OCI-LY7 (cell line): ENCODE results near the gene SYS1. TPM values are rescaled to one million over a fixed set of nuclear protein-coding genes. Genes with fewer than 3 reads are reported as not detected.

ENCODE experiments used
- BruUV-seq: library from RNA; stranded (reverse); fragments of 400-500 nt; replicated peaks from 2 replicates; lab custom pipeline; 2021; lab: Mats Ljungman, UMichigan
- CTCF ChIA-PET: fragments of 300-600 bp; sonication (Branson Sonifier 250); formaldehyde crosslinking; loops from one replicate; lab custom pipeline; 2022; ENCODE audit warnings: antibody characterized with exemption; ENCODE audit not compliant: unreplicated experiment; lab: Charles Lee
- POLR2A ChIA-PET: fragments of 300-600 bp; sonication (Branson Sonifier 250); formaldehyde crosslinking; loops from one replicate; lab custom pipeline; 2022; ENCODE audit warnings: antibody characterized with exemption; lab: Charles Lee
- DNase-seq: peaks from one replicate; pipeline ENCODE4 v3.0.0-alpha.2; 2015; ENCODE audit warnings: low spot score
- H2AFZ ChIP-seq: fragments of 200-600 bp; sonication (generic), shearing (Covaris generic); 2 replicates; pipeline ENCODE4 v1.6.1; 2014; ENCODE audit warnings: mild to moderate bottlenecking, antibody characterized with exemption, low read length, moderate library complexity
- H3K27ac ChIP-seq: fragments of 200-600 bp; sonication (generic); 2 replicates; pipeline ENCODE4 v1.5.1; 2014; ENCODE audit warnings: mixed run types, low read depth, mild to moderate bottlenecking, moderate library complexity, low read length, inconsistent platforms; ENCODE audit not compliant: poor library complexity, severe bottlenecking
- H3K36me3 ChIP-seq: fragments of 200-600 bp; sonication (generic); 2 replicates; pipeline ENCODE4 v1.6.1; 2014; ENCODE audit warnings: mild to moderate bottlenecking, antibody characterized with exemption, low read length, moderate library complexity, mixed read lengths; ENCODE audit not compliant: insufficient read depth
- H3K4me1 ChIP-seq: fragments of 200-600 bp; sonication (generic); 2 replicates; pipeline ENCODE4 v1.5.1; 2014; ENCODE audit warnings: mild to moderate bottlenecking, low read length; ENCODE audit not compliant: insufficient read depth, poor library complexity, severe bottlenecking
- H3K4me2 ChIP-seq: fragments of 200-600 bp; sonication (generic); 2 replicates; pipeline ENCODE4 v1.6.1; 2014; ENCODE audit warnings: mild to moderate bottlenecking, low read length
- H3K4me3 ChIP-seq: fragments of 200-600 bp; sonication (generic); 2 replicates; pipeline ENCODE4 v1.5.1; 2014; ENCODE audit warnings: mild to moderate bottlenecking, low read depth, low read length; ENCODE audit not compliant: poor library complexity, severe bottlenecking
- H3K79me2 ChIP-seq: fragments of 200-600 bp; sonication (generic); 2 replicates; pipeline ENCODE4 v1.6.1; 2016; ENCODE audit warnings: low read depth, mild to moderate bottlenecking, low read length, moderate library complexity, mixed read lengths; ENCODE audit not compliant: insufficient read depth
- H3K9me2 ChIP-seq: fragments of 200-600 bp; sonication (generic); 2 replicates; pipeline ENCODE4 v1.6.1; 2016; ENCODE audit warnings: mild to moderate bottlenecking, low read length, mixed read lengths; ENCODE audit not compliant: insufficient read depth
- H3K9me3 ChIP-seq: fragments of 200-600 bp; sonication (generic); 2 replicates; pipeline ENCODE4 v1.6.1; 2014; ENCODE audit warnings: mild to moderate bottlenecking, mixed run types, low read length, mixed read lengths
- H4K20me1 ChIP-seq: fragments of 200-600 bp; sonication (generic); 2 replicates; pipeline ENCODE4 v1.6.1; 2014; ENCODE audit warnings: mild to moderate bottlenecking, antibody characterized with exemption, low read length, moderate library complexity, mixed read lengths; ENCODE audit not compliant: insufficient read depth
- EZH2phosphoT487 ChIP-seq: fragments of 200-600 bp; sonication (generic); IDR thresholded peaks from 2 replicates; pipeline ENCODE4 v1.6.1; 2018; ENCODE audit warnings: low read depth, borderline replicate concordance, mild to moderate bottlenecking, mixed run types, antibody characterized with exemption, low read length, moderate library complexity, mixed read lengths
- intact Hi-C: fragments of 100-400 bp; cut with micrococcal nuclease; formaldehyde crosslinking; loops from one replicate; pipeline ENCODE4 v1.10.0; 2022; ENCODE audit not compliant: unreplicated experiment
- total RNA-seq, 2 experiments: library from RNA; depleted of rRNA in 1 of 2; stranded (reverse); fragments of >200 nt in 1 of 2; shearing (Covaris generic) in 1 of 2; gene quantifications; 2 replicates each; pipeline ENCODE4 v1.2.3, GENCODE V29; 2014 to 2022
- TF ChIP-seq, protein P1 (sequence below): fragments of 200-600 bp; sonication (generic); conservative IDR thresholded peaks from 2 replicates; pipeline ENCODE4 v1.5.1; 2014; ENCODE audit warnings: mild to moderate bottlenecking, antibody characterized with exemption, low read length, moderate library complexity, mixed read lengths

SYS1 gene
- total RNA-seq, 2 experiments from 2014 or later, result 9.6 to 37.6 TPM

DNA sequence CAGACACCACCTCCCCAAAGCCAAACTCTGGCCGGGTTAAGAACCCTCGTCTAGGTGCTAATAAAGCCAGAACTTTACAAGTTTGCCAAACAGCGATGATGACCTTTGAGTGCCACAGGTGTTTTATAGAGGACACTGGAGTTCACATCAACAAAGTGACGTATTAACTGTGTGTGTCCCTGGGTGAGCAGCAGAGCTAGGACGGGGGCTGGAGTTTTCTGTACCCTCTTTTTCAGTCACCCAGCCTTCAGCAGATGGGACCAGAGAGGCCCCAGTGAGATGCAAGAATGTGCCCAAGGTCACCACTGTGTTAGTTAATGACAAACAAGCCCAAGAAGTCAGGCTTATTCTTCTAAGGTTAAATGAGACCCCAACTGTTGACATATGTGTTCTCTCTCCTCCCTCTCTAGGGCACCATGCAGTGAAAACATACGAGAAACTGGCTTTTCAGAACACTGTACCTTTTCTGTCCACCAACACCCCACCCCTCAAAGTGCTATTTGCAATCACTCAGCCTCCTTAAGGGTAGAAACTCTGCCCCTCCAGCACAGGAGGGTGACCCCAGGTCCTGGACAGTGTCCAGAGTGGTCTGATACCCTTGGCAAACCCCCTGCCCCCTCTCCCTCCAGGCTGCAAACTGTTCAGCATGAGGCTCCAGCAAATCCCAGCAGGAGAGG is 20.0 kb upstream of the SYS1 start:
- POLR2A ChIA-PET, result no interaction called here
- Histone ChIP-seq H3K36me3 (no peaks in the 10 kb centered on the region), H3K27ac (no peak overlapping the region), H3K9me3 (no peaks in the 10 kb centered on the region), H3K79me2 (no peaks in the 10 kb centered on the region), H2AFZ (no peak overlapping the region), H3K4me1 (peaks cover 37% of the 10 kb centered on the region), H3K9me2 (no peaks in the 10 kb centered on the region), H3K4me3 (no peak overlapping the region), H3K4me2 (no peak overlapping the region), H4K20me1 (no peaks in the 10 kb centered on the region)
- CTCF ChIA-PET, result no interaction called here
- no TSS peak for BruUV-seq
- intact Hi-C loops, result no loop called here
- TF ChIP-seq, protein P1, sequence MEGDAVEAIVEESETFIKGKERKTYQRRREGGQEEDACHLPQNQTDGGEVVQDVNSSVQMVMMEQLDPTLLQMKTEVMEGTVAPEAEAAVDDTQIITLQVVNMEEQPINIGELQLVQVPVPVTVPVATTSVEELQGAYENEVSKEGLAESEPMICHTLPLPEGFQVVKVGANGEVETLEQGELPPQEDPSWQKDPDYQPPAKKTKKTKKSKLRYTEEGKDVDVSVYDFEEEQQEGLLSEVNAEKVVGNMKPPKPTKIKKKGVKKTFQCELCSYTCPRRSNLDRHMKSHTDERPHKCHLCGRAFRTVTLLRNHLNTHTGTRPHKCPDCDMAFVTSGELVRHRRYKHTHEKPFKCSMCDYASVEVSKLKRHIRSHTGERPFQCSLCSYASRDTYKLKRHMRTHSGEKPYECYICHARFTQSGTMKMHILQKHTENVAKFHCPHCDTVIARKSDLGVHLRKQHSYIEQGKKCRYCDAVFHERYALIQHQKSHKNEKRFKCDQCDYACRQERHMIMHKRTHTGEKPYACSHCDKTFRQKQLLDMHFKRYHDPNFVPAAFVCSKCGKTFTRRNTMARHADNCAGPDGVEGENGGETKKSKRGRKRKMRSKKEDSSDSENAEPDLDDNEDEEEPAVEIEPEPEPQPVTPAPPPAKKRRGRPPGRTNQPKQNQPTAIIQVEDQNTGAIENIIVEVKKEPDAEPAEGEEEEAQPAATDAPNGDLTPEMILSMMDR, result no peak
- TF ChIP-seq EZH2phosphoT487, result no peak
- DNase-seq, result no peak

DNA sequence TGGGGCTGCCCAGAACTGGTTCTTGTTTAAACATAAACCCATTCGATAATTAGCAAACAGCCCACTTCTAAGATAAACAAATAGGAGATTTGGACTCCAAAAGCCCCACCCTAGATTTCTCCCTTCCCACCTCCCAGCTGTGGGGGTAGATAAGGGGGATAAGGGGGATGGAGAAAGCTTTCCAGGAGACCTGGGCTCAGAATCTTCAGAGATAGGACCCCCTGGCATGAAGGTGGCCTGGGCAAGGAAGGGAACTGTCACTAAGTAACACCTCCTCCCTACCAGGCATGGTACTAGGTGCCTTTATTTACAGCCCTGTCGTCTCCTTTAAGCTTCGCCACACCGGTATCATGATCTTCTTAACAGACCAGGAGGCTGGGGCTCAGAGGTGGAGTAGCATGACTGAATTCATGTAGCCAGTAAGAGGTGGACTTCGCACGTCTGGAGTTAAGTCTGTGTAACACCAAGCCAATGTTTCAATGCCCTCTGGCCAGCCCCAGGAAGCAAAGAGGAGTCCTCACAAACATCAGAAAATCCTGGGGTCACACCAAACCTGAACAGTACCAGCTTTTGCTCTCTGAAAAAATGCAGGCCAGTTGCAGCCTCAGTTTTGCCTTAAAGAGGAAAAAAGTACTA is 19.3 kb upstream of the SYS1 start:
- H3K4me1 ChIP-seq, result peaks cover 37% of the 10 kb centered on the region
- TF ChIP-seq, protein P1, result no peak
- TF ChIP-seq EZH2phosphoT487, result no peak
- no peaks in the 10 kb centered on the region for H3K36me3 ChIP-seq
- H3K9me3 ChIP-seq, result no peaks in the 10 kb centered on the region
- ChIA-PET CTCF (no interaction called here), POLR2A (no interaction called here)
- BruUV-seq, result no TSS peak
- no peak for DNase-seq
- H3K9me2 ChIP-seq, result no peaks in the 10 kb centered on the region
- intact Hi-C loops, result no loop called here
- no peak overlapping the region for H3K4me2 ChIP-seq
- H3K4me3 ChIP-seq, result no peak overlapping the region
- H3K27ac ChIP-seq, result no peak overlapping the region
- no peaks in the 10 kb centered on the region for H4K20me1 ChIP-seq
- no peak overlapping the region for H2AFZ ChIP-seq
- H3K79me2 ChIP-seq, result no peaks in the 10 kb centered on the region

DNA sequence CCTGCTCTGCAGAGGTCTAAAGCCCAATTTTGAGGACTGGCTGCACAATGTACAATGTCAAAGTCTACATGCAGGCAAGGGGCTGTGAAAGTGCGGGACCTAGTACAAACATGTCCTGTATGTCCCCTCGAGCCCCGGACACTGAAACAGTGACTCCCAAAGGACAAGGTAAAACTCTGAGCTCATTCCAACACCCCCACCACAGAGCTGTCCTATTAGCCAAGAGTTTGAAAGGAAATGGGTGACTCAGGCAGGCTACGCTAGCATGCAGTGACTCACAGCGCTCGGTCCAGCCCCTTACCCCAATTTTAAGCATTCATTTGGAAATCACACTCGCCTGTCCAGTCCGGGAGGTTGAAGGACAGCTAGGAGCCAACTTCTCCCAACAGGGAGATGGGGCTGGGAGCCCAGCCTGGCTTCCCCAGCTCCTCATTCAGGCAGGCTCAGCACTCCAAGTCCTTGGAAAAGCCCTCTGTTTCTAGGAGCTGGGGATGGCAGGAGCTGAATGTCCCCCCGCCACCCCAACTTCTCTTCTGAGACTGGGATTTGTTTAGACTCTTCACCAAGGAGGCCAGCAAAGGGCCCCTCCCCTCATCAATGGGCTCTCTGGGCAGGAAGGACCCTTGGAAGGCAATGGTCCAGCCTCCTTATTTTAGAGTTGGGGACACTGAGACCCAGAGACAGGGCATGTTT is 18.6 kb upstream of the SYS1 start:
- DNase-seq, result no peak
- BruUV-seq, result no TSS peak
- ChIA-PET CTCF (no interaction called here), POLR2A (no interaction called here)
- H2AFZ ChIP-seq, result no peak overlapping the region
- no peak overlapping the region for H3K4me2 ChIP-seq
- TF ChIP-seq EZH2phosphoT487, result no peak
- TF ChIP-seq, protein P1, result no peak
- H3K79me2 ChIP-seq, result no peaks in the 10 kb centered on the region
- H3K36me3 ChIP-seq, result no peaks in the 10 kb centered on the region
- no peak overlapping the region for H3K27ac ChIP-seq
- H3K4me3 ChIP-seq, result no peak overlapping the region
- intact Hi-C loops, result no loop called here
- H3K4me1 ChIP-seq, result peaks cover 35% of the 10 kb centered on the region
- H4K20me1 ChIP-seq, result no peaks in the 10 kb centered on the region
- no peaks in the 10 kb centered on the region for H3K9me3 ChIP-seq
- no peaks in the 10 kb centered on the region for H3K9me2 ChIP-seq
